HK-2 (cell line): ENCODE data around the gene MYO7B.

Experiments used
- DNase-seq: peaks from one replicate; pipeline ENCODE4 v3.0.0-alpha.2; 2018; ENCODE audit not compliant: unreplicated experiment

Gene MYO7B

GRCh38 chr2:127649100-127649611, 113.7 kb downstream of the MYO7B start:
- DNase-seq = no peak

- peak; percentile 85 for DNase-seq
These were observed 114.2 kb downstream of the MYO7B start for GRCh38 chr2:127649684-127650040.

GRCh38 chr2:127650041-127650784, 114.7 kb downstream of the MYO7B start:
- no peak for DNase-seq

GRCh38 chr2:127650785-127651380, 115.4 kb downstream of the MYO7B start:
- DNase-seq = no peak

- DNase-seq = no peak
These were observed 115.9 kb downstream of the MYO7B start for GRCh38 chr2:127651381-127651809.

- no peak for DNase-seq
These were observed 116.6 kb downstream of the MYO7B start for GRCh38 chr2:127651971-127652550.

GRCh38 chr2:127652786-127653357, 117.4 kb downstream of the MYO7B start:
- DNase-seq = no peak

- DNase-seq = no peak
These were observed 118.1 kb downstream of the MYO7B start for GRCh38 chr2:127653421-127654083.

- no peak for DNase-seq
These were observed 118.8 kb downstream of the MYO7B start for GRCh38 chr2:127654084-127654837.

- no peak for DNase-seq
These were observed 119.3 kb downstream of the MYO7B start for GRCh38 chr2:127654838-127655175.

- DNase-seq = no peak
These were observed 120.0 kb downstream of the MYO7B start for GRCh38 chr2:127655209-127656073.

GRCh38 chr2:127656569-127657231, 121.2 kb downstream of the MYO7B start:
- DNase-seq = no peak

- DNase-seq = no peak
These were observed 121.7 kb downstream of the MYO7B start for GRCh38 chr2:127657232-127657595.

GRCh38 chr2:127658146-127658545, 122.7 kb downstream of the MYO7B start:
- no peak for DNase-seq

- DNase-seq = no peak
These were observed 123.3 kb downstream of the MYO7B start for GRCh38 chr2:127658641-127659407.

GRCh38 chr2:127659408-127660290, 124.2 kb downstream of the MYO7B start:
- DNase-seq = no peak

- no peak for DNase-seq
These were observed 124.8 kb downstream of the MYO7B start for GRCh38 chr2:127660291-127660578.

GRCh38 chr2:127661072-127661649, 125.7 kb downstream of the MYO7B start:
- DNase-seq = no peak
